ENCODE data around the gene CEMIP2.

Gene CEMIP2

GRCh38 chr9:71754151-71754550 is 14.2 kb downstream of the CEMIP2 start:
- H3K27me3 ChIP-seq (replicated peaks; ENCODE audit: control insufficient read depth, insufficient read depth, low read length) = no peaks in the 10 kb centered on the region
- H3K4me3 ChIP-seq (replicated peaks; ENCODE audit: low read depth, low read length) = no peak overlapping the region
- DNase-seq (ENCODE audit: extremely low read depth, insufficient read length) = no peak
- no peak for TF ChIP-seq CTCF (IDR thresholded peaks at IDR 0.05; ENCODE audit: insufficient read depth, low read length, poor library complexity, severe bottlenecking)
- no peaks in the 10 kb centered on the region for H3K36me3 ChIP-seq (ENCODE audit: control insufficient read depth, insufficient read depth, low read length)

GRCh38 chr9:71752928-71753327 is 15.4 kb downstream of the CEMIP2 start:
- Histone ChIP-seq H3K27me3 (replicated peaks; ENCODE audit: control insufficient read depth, insufficient read depth, low read length) (no peaks in the 10 kb centered on the region), H3K4me3 (replicated peaks; ENCODE audit: low read depth, low read length) (no peak overlapping the region), H3K36me3 (ENCODE audit: control insufficient read depth, insufficient read depth, low read length) (no peaks in the 10 kb centered on the region)
- no peak for TF ChIP-seq CTCF (IDR thresholded peaks at IDR 0.05; ENCODE audit: insufficient read depth, low read length, poor library complexity, severe bottlenecking)
- no peak for DNase-seq (ENCODE audit: extremely low read depth, insufficient read length)

- TF ChIP-seq CTCF (IDR thresholded peaks at IDR 0.05; ENCODE audit: insufficient read depth, low read length, poor library complexity, severe bottlenecking) = no peak
- Histone ChIP-seq H3K27me3 (replicated peaks; ENCODE audit: control insufficient read depth, insufficient read depth, low read length) (no peaks in the 10 kb centered on the region), H3K4me3 (replicated peaks; ENCODE audit: low read depth, low read length) (no peak overlapping the region), H3K36me3 (ENCODE audit: control insufficient read depth, insufficient read depth, low read length) (no peaks in the 10 kb centered on the region)
- DNase-seq (ENCODE audit: extremely low read depth, insufficient read length) = no peak
These were observed 16.0 kb downstream of the CEMIP2 start for GRCh38 chr9:71752352-71752751.

GRCh38 chr9:71748280-71748743 is 20.0 kb downstream of the CEMIP2 start:
- no peak for TF ChIP-seq CTCF (IDR thresholded peaks at IDR 0.05; ENCODE audit: insufficient read depth, low read length, poor library complexity, severe bottlenecking)
- Histone ChIP-seq H3K36me3 (ENCODE audit: control insufficient read depth, insufficient read depth, low read length) (no peaks in the 10 kb centered on the region), H3K4me3 (replicated peaks; ENCODE audit: low read depth, low read length) (no peak overlapping the region), H3K27me3 (replicated peaks; ENCODE audit: control insufficient read depth, insufficient read depth, low read length) (no peaks in the 10 kb centered on the region)
- no peak for DNase-seq (ENCODE audit: extremely low read depth, insufficient read length)

- Histone ChIP-seq H3K36me3 (ENCODE audit: control insufficient read depth, insufficient read depth, low read length) (no peaks in the 10 kb centered on the region), H3K4me3 (replicated peaks; ENCODE audit: low read depth, low read length) (no peak overlapping the region), H3K27me3 (replicated peaks; ENCODE audit: control insufficient read depth, insufficient read depth, low read length) (no peaks in the 10 kb centered on the region)
- DNase-seq (ENCODE audit: extremely low read depth, insufficient read length) = no peak
- no peak for TF ChIP-seq CTCF (IDR thresholded peaks at IDR 0.05; ENCODE audit: insufficient read depth, low read length, poor library complexity, severe bottlenecking)
These were observed 20.7 kb downstream of the CEMIP2 start for GRCh38 chr9:71747576-71747975.

GRCh38 chr9:71746758-71747125 is 21.6 kb downstream of the CEMIP2 start:
- no peaks in the 10 kb centered on the region for H3K27me3 ChIP-seq (replicated peaks; ENCODE audit: control insufficient read depth, insufficient read depth, low read length)
- TF ChIP-seq CTCF (IDR thresholded peaks at IDR 0.05; ENCODE audit: insufficient read depth, low read length, poor library complexity, severe bottlenecking) = no peak
- DNase-seq (ENCODE audit: extremely low read depth, insufficient read length) = no peak
- H3K36me3 ChIP-seq (ENCODE audit: control insufficient read depth, insufficient read depth, low read length) = no peaks in the 10 kb centered on the region
- H3K4me3 ChIP-seq (replicated peaks; ENCODE audit: low read depth, low read length) = no peak overlapping the region

Data from GM06990 (cell line).